Neuronal stem cell (in vitro differentiated cells): ENCODE measurements around the gene PPA2.
"Not testable (repeated sequence)": the region's sequence is repeated elsewhere in the genome, so short reads cannot be mapped to it uniquely, and the experiment has no call there.

ENCODE experiments used
- DNase-seq: peaks from one replicate; pipeline ENCODE4 v3.0.0-alpha.2; 2013; ENCODE audit warnings: low spot score
- H2AFZ ChIP-seq: one replicate; pipeline ENCODE4 v1.6.1; 2013; ENCODE audit warnings: mild to moderate bottlenecking, low read length, inconsistent platforms
- H2AK5ac ChIP-seq: 2 replicates; pipeline ENCODE4 v1.6.1; 2013; ENCODE audit warnings: low read depth, mild to moderate bottlenecking, inconsistent platforms, low read length, moderate library complexity, mixed read lengths
- H2BK120ac ChIP-seq: 2 replicates; pipeline ENCODE4 v1.6.1; 2013; ENCODE audit warnings: low read depth, mild to moderate bottlenecking, inconsistent platforms, low read length, moderate library complexity, mixed read lengths
- H2BK12ac ChIP-seq: one replicate; pipeline ENCODE4 v1.6.1; 2013; ENCODE audit warnings: low read length, inconsistent platforms
- H2BK15ac ChIP-seq: 2 replicates; pipeline ENCODE4 v1.6.1; 2013; ENCODE audit warnings: mild to moderate bottlenecking, low read length, inconsistent platforms, mixed read lengths
- H2BK5ac ChIP-seq: one replicate; pipeline ENCODE4 v1.6.1; 2013; ENCODE audit warnings: inconsistent platforms, mild to moderate bottlenecking, low read length, moderate library complexity
- H3K14ac ChIP-seq: one replicate; pipeline ENCODE4 v1.6.1; 2013; ENCODE audit warnings: low read length, inconsistent platforms
- H3K18ac ChIP-seq: 2 replicates; pipeline ENCODE4 v1.6.1; 2013; ENCODE audit warnings: low read length, inconsistent platforms
- H3K23ac ChIP-seq: 2 replicates; pipeline ENCODE4 v1.6.1; 2013; ENCODE audit warnings: low read depth, mild to moderate bottlenecking, mixed read lengths, low read length, inconsistent platforms; ENCODE audit not compliant: poor library complexity
- H3K27ac ChIP-seq: replicated peaks from 3 replicates; pipeline ENCODE4 v1.5.1; 2013; ENCODE audit warnings: low read length, inconsistent platforms
- H3K27me3 ChIP-seq, 3 experiments: 2 replicates each; pipeline ENCODE4 v1.6.1; 2013; ENCODE audit warnings: low read length in 3 of 3, mild to moderate bottlenecking in 2 of 3, inconsistent platforms in 1 of 3, low read depth in 1 of 3, mixed read lengths in 1 of 3, moderate library complexity in 1 of 3; ENCODE audit not compliant: control insufficient read depth in 3 of 3, insufficient read depth in 3 of 3
- H3K36me3 ChIP-seq, 2 donors: replicated peaks in 1 of 2; 2 replicates each; pipeline ENCODE4 v1.6.1; 2013; ENCODE audit warnings: low read length in 2 of 2; ENCODE audit not compliant: control insufficient read depth in 2 of 2, insufficient read depth in 2 of 2
- H3K4ac ChIP-seq: 2 replicates; pipeline ENCODE4 v1.6.1; 2013; ENCODE audit warnings: inconsistent platforms, mild to moderate bottlenecking, low read length, moderate library complexity
- H3K4me1 ChIP-seq, 2 donors: 1 replicate in 1 of 2; 2 replicates in 1 of 2; pipeline ENCODE4 v1.6.1; 2013; ENCODE audit warnings: low read length in 2 of 2, low read depth in 1 of 2; ENCODE audit not compliant: control insufficient read depth in 2 of 2, insufficient read depth in 1 of 2
- H3K4me2 ChIP-seq: one replicate; pipeline ENCODE4 v1.6.1; 2013; ENCODE audit warnings: mild to moderate bottlenecking, low read length, inconsistent platforms; ENCODE audit not compliant: insufficient read depth, poor library complexity, severe bottlenecking
- H3K4me3 ChIP-seq, 2 donors: 2 replicates each; pipeline ENCODE4 v1.5.1; 2013; ENCODE audit warnings: low read length in 2 of 2, mild to moderate bottlenecking in 2 of 2, inconsistent platforms in 1 of 2, moderate library complexity in 1 of 2
- H3K79me1 ChIP-seq: one replicate; pipeline ENCODE4 v1.6.1; 2013; ENCODE audit warnings: low read depth, mild to moderate bottlenecking, inconsistent platforms, low read length, moderate library complexity
- H3K9ac ChIP-seq: one replicate; pipeline ENCODE4 v1.6.1; 2013; ENCODE audit warnings: mild to moderate bottlenecking, low read depth, low read length, inconsistent platforms; ENCODE audit not compliant: poor library complexity
- H3K9me3 ChIP-seq, 2 donors: replicated peaks in 1 of 2; 2 replicates each; pipeline versions ENCODE3 to v1.6.1; 2013; ENCODE audit warnings: low read length in 2 of 2, mild to moderate bottlenecking in 2 of 2, inconsistent platforms in 1 of 2, low read depth in 1 of 2, mixed read lengths in 1 of 2, moderate library complexity in 1 of 2; ENCODE audit not compliant: control insufficient read depth in 2 of 2, insufficient read depth in 1 of 2
- H4K8ac ChIP-seq: one replicate; pipeline ENCODE4 v1.6.1; 2013; ENCODE audit warnings: low read depth, mild to moderate bottlenecking, inconsistent platforms, low read length, moderate library complexity
- H4K91ac ChIP-seq: one replicate; pipeline ENCODE4 v1.6.1; 2013; ENCODE audit warnings: low read length, low read depth, mild to moderate bottlenecking, inconsistent platforms; ENCODE audit not compliant: poor library complexity
- WGBS, 2 donors: extraction: QIAGEN DNeasy Blood & Tissue Kit; methylation state at CpG; one replicate each; pipeline ENCODE4 v1.1.7; 2013; ENCODE audit warnings: missing lambda C conversion rate in 2 of 2, mixed read lengths in 1 of 2; ENCODE audit not compliant: insufficient read length in 2 of 2, insufficient replicate concordance in 1 of 2; ENCODE audit errors: extremely low coverage in 2 of 2; 5-methylcytosine and 5-hydroxymethylcytosine counted together

The PPA2 gene

DNA sequence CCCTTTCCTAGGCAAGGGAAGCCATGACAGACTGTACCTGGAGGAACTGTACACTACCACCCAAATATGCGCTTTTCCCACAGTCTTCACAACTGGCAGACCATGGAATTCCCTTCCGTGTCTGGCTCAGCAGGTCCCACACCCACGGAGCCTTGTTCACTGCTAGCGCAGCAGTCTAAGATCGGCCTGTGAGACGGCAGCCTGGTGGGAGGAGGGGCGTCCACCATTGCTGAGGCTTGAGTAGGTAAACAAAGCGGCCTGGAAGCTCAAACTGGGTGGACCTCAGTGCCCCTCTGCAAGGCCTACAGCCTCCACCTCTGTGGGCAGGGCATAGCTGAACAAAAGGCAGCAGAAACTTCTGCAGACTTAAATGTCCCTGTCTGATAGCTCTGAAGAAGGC lies 64.7 kb downstream of the PPA2 start:
- H4K8ac ChIP-seq, H3K9ac ChIP-seq, DNase-seq, H2BK15ac ChIP-seq, H3K23ac ChIP-seq, H2BK120ac ChIP-seq, H3K27me3 ChIP-seq, H3K4me1 ChIP-seq, H2AK5ac ChIP-seq, H3K18ac ChIP-seq, H2BK5ac ChIP-seq, H3K4ac ChIP-seq, H4K91ac ChIP-seq, H3K27ac ChIP-seq, H3K9me3 ChIP-seq, H3K4me2 ChIP-seq, H2BK12ac ChIP-seq, H3K14ac ChIP-seq, H3K79me1 ChIP-seq, H2AFZ ChIP-seq: not testable (repeated sequence)
- H3K36me3 ChIP-seq: peaks cover 6 to 33% of the 10 kb centered on the region in 2 donors
- WGBS, 2 donors: no CpG with 5 or more reads among the region's 8 CpGs
- H3K4me3 ChIP-seq: peak overlapping the region in 1 of 2 donors; percentile 50

DNA sequence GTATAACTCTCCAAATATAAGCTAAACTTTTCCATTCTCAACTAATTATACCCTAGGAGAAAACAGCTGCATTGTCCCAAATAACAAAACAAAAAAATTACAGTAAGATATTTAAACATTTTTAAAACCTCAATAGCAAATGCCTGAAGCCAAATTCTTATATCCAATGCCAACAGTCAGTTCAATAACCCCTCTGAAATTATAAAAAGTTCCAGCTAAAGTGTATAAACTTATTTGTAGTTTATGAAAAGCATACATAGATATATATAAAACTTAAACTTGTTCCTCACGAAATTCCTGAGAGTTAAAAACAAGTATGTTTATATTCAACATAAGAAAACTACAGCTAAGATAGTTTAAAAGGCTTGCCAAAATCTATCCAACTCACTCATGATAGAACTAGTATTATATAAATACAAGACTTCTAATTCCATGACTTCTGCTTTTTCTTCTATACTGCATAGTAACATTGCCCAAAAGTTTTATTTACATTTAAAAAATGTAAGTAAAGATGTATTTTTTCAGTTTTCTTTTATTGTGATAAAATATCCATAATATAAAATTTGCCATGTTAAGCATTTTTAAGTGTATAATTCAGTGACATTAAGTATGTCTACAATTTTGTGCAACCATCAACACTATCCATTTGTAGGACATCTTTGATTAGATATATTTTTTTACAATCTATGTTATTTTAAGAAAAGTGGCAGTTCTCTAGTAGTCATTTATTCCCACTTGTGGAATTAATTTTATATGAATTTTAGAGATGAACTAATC lies 72.8 kb downstream of the PPA2 start:
- Histone ChIP-seq H2BK5ac (no peak overlapping the region), H3K27ac (no peak overlapping the region), H3K27me3 (no peaks in the 10 kb centered on the region), H3K14ac (no peak overlapping the region), H3K4me3 (no peak overlapping the region), H3K79me1 (no peaks in the 10 kb centered on the region), H3K18ac (no peak overlapping the region), H2BK12ac (no peak overlapping the region), H3K23ac (no peak overlapping the region), H3K4me1 (no peaks in the 10 kb centered on the region), H2BK15ac (no peak overlapping the region), H3K9me3 (peaks cover 2 to 9% of the 10 kb centered on the region in 2 donors), H2AFZ (no peak overlapping the region), H2AK5ac (no peak overlapping the region), H3K36me3 (peaks cover 0 to 41% of the 10 kb centered on the region in 2 donors), H4K8ac (no peak overlapping the region), H2BK120ac (no peak overlapping the region), H3K4ac (no peak overlapping the region), H4K91ac (no peak overlapping the region), H3K4me2 (no peak overlapping the region), H3K9ac (no peak overlapping the region)
- no peak for DNase-seq
- no CpG with 5 or more reads among the region's 1 CpG for WGBS, 2 donors

DNA sequence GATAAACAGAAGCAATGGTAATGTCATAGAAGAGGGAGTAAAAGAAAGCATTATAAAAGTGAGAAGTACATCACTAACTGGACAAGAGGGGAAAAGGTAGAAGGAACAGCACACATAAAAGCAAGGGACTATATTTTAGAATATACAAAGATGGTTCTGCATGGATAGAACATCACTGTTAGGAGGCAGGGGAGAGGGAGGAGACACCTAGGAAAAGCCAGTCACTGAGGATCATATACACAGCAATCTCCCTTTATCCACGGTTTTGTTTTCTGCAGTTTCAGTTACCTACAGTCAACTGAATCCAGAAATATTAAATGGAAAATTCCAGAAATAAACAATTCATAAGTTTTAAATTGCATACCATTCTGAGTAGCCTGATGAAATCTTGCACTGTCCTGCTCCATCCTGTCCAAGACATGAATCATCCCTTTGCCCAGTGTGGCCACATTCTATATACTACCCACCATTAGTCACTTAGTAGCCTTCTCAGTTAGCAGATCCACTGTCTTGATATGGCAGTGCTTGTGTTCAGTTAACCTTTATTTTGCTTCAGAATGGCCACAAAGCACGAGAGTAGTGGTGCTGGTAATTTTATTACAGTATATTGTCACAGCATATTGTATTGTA lies 74.2 kb downstream of the PPA2 start:
- H3K18ac ChIP-seq: no peak overlapping the region
- no peak overlapping the region for H2BK5ac ChIP-seq
- peaks cover 0 to 4% of the 10 kb centered on the region in 2 donors for H3K9me3 ChIP-seq
- peaks cover 1 to 35% of the 10 kb centered on the region in 2 donors for H3K36me3 ChIP-seq
- no peaks in the 10 kb centered on the region for H3K79me1 ChIP-seq
- H2BK15ac ChIP-seq: no peak overlapping the region
- H3K4ac ChIP-seq: no peak overlapping the region
- DNase-seq: no peak
- no peak overlapping the region for H2AFZ ChIP-seq
- H3K4me1 ChIP-seq: no peaks in the 10 kb centered on the region
- H3K4me3 ChIP-seq: no peak overlapping the region
- no peak overlapping the region for H3K14ac ChIP-seq
- H4K8ac ChIP-seq: no peak overlapping the region
- WGBS, 2 donors: no CpG with 5 or more reads among the region's 2 CpGs
- H4K91ac ChIP-seq: no peak overlapping the region
- H3K4me2 ChIP-seq: no peak overlapping the region
- no peak overlapping the region for H3K23ac ChIP-seq
- H3K9ac ChIP-seq: no peak overlapping the region
- H3K27me3 ChIP-seq: no peaks in the 10 kb centered on the region
- H2BK120ac ChIP-seq: no peak overlapping the region
- no peak overlapping the region for H3K27ac ChIP-seq
- no peak overlapping the region for H2AK5ac ChIP-seq
- no peak overlapping the region for H2BK12ac ChIP-seq

DNA sequence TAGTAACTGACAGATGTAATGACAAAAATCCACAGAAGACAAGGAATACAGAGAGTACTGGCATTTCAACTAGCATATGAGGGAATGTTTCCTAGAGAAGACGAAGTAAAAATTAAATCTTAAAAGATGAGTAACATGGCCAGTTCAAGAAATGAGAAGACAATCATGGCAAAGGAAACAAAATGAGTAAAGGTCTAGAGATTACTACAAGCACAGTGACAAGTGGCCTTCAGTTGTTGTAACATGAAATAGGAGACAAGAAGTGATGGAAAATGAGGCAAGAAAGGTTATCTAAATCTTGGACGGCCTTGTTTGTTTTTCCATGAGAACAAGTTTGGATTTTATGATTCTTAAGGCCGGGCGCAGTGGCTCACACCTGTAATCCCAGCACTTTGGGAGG lies 81.0 kb downstream of the PPA2 start:
- Histone ChIP-seq H3K18ac (no peak overlapping the region), H2AK5ac (no peak overlapping the region), H4K91ac (no peak overlapping the region), H3K79me1 (no peaks in the 10 kb centered on the region), H2AFZ (no peak overlapping the region), H2BK120ac (no peak overlapping the region), H2BK15ac (no peak overlapping the region), H3K27ac (no peak overlapping the region), H3K4ac (no peak overlapping the region), H3K4me1 (no peaks in the 10 kb centered on the region), H3K4me3 (no peak overlapping the region), H2BK5ac (no peak overlapping the region), H3K27me3 (no peaks in the 10 kb centered on the region), H3K36me3 (peaks cover 2 to 56% of the 10 kb centered on the region in 2 donors), H3K23ac (no peak overlapping the region), H3K14ac (no peak overlapping the region), H3K4me2 (no peak overlapping the region), H3K9ac (no peak overlapping the region), H3K9me3 (no peaks in the 10 kb centered on the region), H4K8ac (no peak overlapping the region), H2BK12ac (no peak overlapping the region)
- WGBS, 2 donors: no CpG with 5 or more reads among the region's 4 CpGs
- no peak for DNase-seq
